Thymus (tissue), 11 donors: ENCODE measurements around the gene CSF1R. TPM values are rescaled to one million over a fixed set of nuclear protein-coding genes. Genes with fewer than 3 reads are reported as not detected.

Experiments
- DNase-seq, 9 donors: peaks; one replicate each; pipeline ENCODE4 v3.0.0-alpha.2; 2013; ENCODE audit warnings: low spot score in 9 of 9, low read depth in 6 of 9, missing footprints in 1 of 9
- H3K27ac ChIP-seq, 2 donors: one replicate each; pipeline ENCODE4 v1.5.1; 2013; ENCODE audit warnings: control low read depth in 1 of 2, low read depth in 1 of 2, low read length in 1 of 2, mild to moderate bottlenecking in 1 of 2, moderate library complexity in 1 of 2
- H3K27me3 ChIP-seq, 2 donors: one replicate each; pipeline ENCODE4 v1.5.1; 2013; ENCODE audit warnings: low read length in 1 of 2; ENCODE audit not compliant: control insufficient read depth in 2 of 2, insufficient read depth in 1 of 2
- H3K36me3 ChIP-seq, 2 donors: one replicate each; pipeline ENCODE4 v1.5.1; 2013; ENCODE audit warnings: low read length in 1 of 2, mild to moderate bottlenecking in 1 of 2, moderate library complexity in 1 of 2; ENCODE audit not compliant: control insufficient read depth in 2 of 2, insufficient read depth in 2 of 2
- H3K4me1 ChIP-seq, 2 donors: one replicate each; pipeline ENCODE4 v1.5.1; 2013; ENCODE audit warnings: low read length in 2 of 2; ENCODE audit not compliant: control insufficient read depth in 2 of 2, insufficient read depth in 2 of 2
- H3K4me3 ChIP-seq, 2 donors: one replicate each; pipeline ENCODE4 v1.5.1; 2013; ENCODE audit warnings: low read length in 2 of 2, control low read depth in 1 of 2, mild to moderate bottlenecking in 1 of 2
- H3K9me3 ChIP-seq, 2 donors: one replicate each; pipeline ENCODE4 v1.5.1; 2013; ENCODE audit warnings: low read length in 1 of 2, mild to moderate bottlenecking in 1 of 2; ENCODE audit not compliant: control insufficient read depth in 2 of 2, insufficient read depth in 1 of 2
- WGBS: extraction: QIAGEN DNeasy Blood & Tissue Kit; methylation state at CpG from one replicate; pipeline ENCODE4 v1.1.7; 2013; 5-methylcytosine and 5-hydroxymethylcytosine counted together
- polyA plus RNA-seq: library from polyadenylated mRNA; stranded (reverse); fragments of 200-250 nt; gene quantifications from one replicate; pipeline ENCODE4 v1.2.3, GENCODE V29; 2013
- total RNA-seq: library from RNA; stranded (reverse); fragments of 120-200 nt; gene quantifications from one replicate; pipeline ENCODE4 v1.2.4, GENCODE V29; 2013
- donor health status: healthy.

The CSF1R gene
- total and polyA plus RNA-seq, 2 donors, result 7.3 to 7.6 TPM

- H3K9me3 ChIP-seq, result no peaks in the 10 kb centered on the region
- H3K4me1 ChIP-seq, result no peaks in the 10 kb centered on the region
- H3K27ac ChIP-seq, result no peak overlapping the region
- no peak overlapping the region for H3K4me3 ChIP-seq
- H3K27me3 ChIP-seq, result no peaks in the 10 kb centered on the region
- peak in 2 of 9 donors; percentile 15 to 20 for DNase-seq
- WGBS, result 77% methylated on average over 5 of the region's 5 CpGs
- H3K36me3 ChIP-seq, result no peaks in the 10 kb centered on the region
Measured at GRCh38 chr5:150122158-150122510, 35.8 kb upstream of the CSF1R start.

DNA sequence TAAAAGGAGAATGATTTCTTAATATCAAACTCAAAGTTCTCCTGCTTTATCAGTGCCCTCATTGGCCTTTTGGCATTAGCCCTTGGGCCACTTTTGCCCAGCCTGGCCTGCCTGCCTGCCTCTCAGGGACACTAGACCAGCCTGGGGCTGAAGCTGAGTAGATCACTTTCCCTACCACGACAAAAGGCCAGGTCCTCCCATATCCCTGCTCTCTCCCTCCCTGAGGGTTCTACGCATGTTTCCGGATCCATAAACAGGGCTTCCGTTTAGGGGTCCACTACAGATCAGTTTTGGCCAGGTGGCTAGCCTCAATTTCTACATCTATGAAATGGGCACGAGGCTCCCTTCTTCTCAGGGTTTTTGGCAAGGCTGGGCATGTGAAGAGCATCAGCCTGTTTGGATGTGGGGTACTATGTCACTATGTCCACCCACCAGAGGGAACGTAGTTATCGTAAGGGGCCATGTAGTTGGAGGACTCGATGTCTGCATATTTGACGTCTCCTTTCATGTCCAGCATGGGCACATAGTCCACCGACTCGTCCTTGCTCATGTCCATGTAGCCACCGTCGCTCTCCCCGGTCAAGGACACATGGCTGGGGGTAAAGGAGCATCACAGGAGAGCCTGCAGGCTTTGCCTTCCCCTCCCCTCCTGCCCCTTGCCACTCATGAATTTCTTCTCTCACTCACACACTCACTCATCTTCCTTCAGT lies 35.2 kb upstream of the CSF1R start:
- no peak for DNase-seq
- Histone ChIP-seq H3K4me3 (no peak overlapping the region), H3K9me3 (no peaks in the 10 kb centered on the region), H3K4me1 (no peaks in the 10 kb centered on the region), H3K27ac (no peak overlapping the region), H3K27me3 (no peaks in the 10 kb centered on the region), H3K36me3 (no peaks in the 10 kb centered on the region)
- 97% methylated on average over 14 of the region's 14 CpGs for WGBS

GRCh38 chr5:150120617-150121447 lies 34.5 kb upstream of the CSF1R start:
- WGBS, result 90% methylated on average over 19 of the region's 19 CpGs
- Histone ChIP-seq H3K4me1 (no peaks in the 10 kb centered on the region), H3K36me3 (no peaks in the 10 kb centered on the region), H3K4me3 (no peak overlapping the region), H3K27ac (no peak overlapping the region), H3K27me3 (no peaks in the 10 kb centered on the region), H3K9me3 (no peaks in the 10 kb centered on the region)
- DNase-seq, result no peak

- H3K27ac ChIP-seq, result no peak overlapping the region
- 97% methylated on average over 3 of the region's 3 CpGs for WGBS
Measured at GRCh38 chr5:150120062-150120441, 33.7 kb upstream of the CSF1R start.

GRCh38 chr5:150119421-150120061 lies 33.2 kb upstream of the CSF1R start:
- no peaks in the 10 kb centered on the region for H3K27me3 ChIP-seq
- no peak overlapping the region for H3K27ac ChIP-seq
- no peak for DNase-seq
- H3K36me3 ChIP-seq, result no peaks in the 10 kb centered on the region
- H3K4me3 ChIP-seq, result no peak overlapping the region
- WGBS, result 69% methylated on average over 10 of the region's 10 CpGs
- no peaks in the 10 kb centered on the region for H3K4me1 ChIP-seq
- no peaks in the 10 kb centered on the region for H3K9me3 ChIP-seq

More at GRCh38 chr5:150120062-150120441, 33.7 kb upstream of the CSF1R start:
- H3K36me3 ChIP-seq, result no peaks in the 10 kb centered on the region
- H3K4me1 ChIP-seq, result no peaks in the 10 kb centered on the region
- DNase-seq, result no peak
- H3K9me3 ChIP-seq, result no peaks in the 10 kb centered on the region
- H3K4me3 ChIP-seq, result no peak overlapping the region
- H3K27me3 ChIP-seq, result no peaks in the 10 kb centered on the region

- Histone ChIP-seq H3K36me3 (no peaks in the 10 kb centered on the region), H3K9me3 (no peaks in the 10 kb centered on the region), H3K4me1 (no peaks in the 10 kb centered on the region), H3K27me3 (no peaks in the 10 kb centered on the region), H3K27ac (no peak overlapping the region), H3K4me3 (no peak overlapping the region)
- DNase-seq, result no peak
- 87% methylated on average over 11 of the region's 11 CpGs for WGBS
Measured at GRCh38 chr5:150118561-150119229, 32.3 kb upstream of the CSF1R start.

DNA sequence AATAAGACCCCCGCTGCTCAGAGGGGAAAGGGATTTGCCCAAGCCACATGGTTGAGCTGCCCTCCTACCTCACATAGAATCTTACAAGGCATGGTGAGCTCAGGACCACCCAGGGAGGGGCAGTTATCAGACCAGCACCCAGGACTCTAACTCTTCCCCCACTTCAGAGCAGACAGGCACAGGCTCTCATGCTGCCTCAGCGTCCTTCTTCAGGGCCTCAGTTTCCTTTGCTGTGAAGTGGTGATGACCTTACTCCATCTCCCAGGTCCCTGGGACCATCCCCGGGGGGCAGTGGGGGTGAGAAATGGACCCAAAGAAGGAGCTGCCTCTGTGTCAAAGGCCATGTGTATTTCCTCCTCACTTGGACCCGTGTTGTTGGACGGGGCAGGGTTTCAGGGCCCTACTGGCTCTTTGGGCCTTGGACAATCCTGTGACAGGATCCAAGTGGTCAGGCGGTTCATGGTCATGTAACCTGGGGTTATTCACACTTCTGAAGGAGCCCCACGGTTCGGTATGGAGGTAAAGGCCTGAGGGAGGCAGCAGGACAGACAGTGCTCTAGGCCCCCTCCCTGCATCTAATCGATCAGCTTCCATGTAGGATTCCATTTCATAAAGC lies 31.7 kb upstream of the CSF1R start:
- no peak for DNase-seq
- Histone ChIP-seq H3K4me3 (no peak overlapping the region), H3K36me3 (no peaks in the 10 kb centered on the region), H3K27me3 (no peaks in the 10 kb centered on the region), H3K27ac (no peak overlapping the region), H3K4me1 (no peaks in the 10 kb centered on the region), H3K9me3 (no peaks in the 10 kb centered on the region)
- 95% methylated on average over 9 of the region's 9 CpGs for WGBS

- H3K36me3 ChIP-seq, result no peaks in the 10 kb centered on the region
- no peaks in the 10 kb centered on the region for H3K9me3 ChIP-seq
- DNase-seq, result no peak
- H3K27ac ChIP-seq, result no peak overlapping the region
- 96% methylated on average over 10 of the region's 10 CpGs for WGBS
- H3K4me3 ChIP-seq, result no peak overlapping the region
- no peaks in the 10 kb centered on the region for H3K27me3 ChIP-seq
- no peaks in the 10 kb centered on the region for H3K4me1 ChIP-seq
Measured at GRCh38 chr5:150116667-150117400, 30.5 kb upstream of the CSF1R start.
